ENCODE data around the gene ERAP2. TPM values are rescaled to one million over a fixed set of nuclear protein-coding genes. Genes with fewer than 3 reads are reported as not detected.

The ERAP2 gene
- total RNA-seq, 2 donors from 2014 or later, result 103 to 301 TPM

- Mint-ChIP-seq H3K9me3 (no peaks in the 10 kb centered on the region), H3K27me3 (no peaks in the 10 kb centered on the region), H3K27ac (peak overlapping the region; percentile 79 to 89), H3K4me1 (ENCODE audit: low read depth in 2 of 2) (peaks cover 57 to 64% of the 10 kb centered on the region in 2 donors), H3K4me3 (peak overlapping the region; percentile 86), H3K36me3 (peaks cover 69% of the 10 kb centered on the region)
- no peak for DNase-seq (ENCODE audit: low spot score)
- peak; percentile 74 to 83 for ATAC-seq
Observed at GRCh38 chr5:96885518-96886338, 9.4 kb downstream of the ERAP2 start.

- peaks cover 46 to 48% of the 10 kb centered on the region in 2 donors for H3K4me1 Mint-ChIP-seq (ENCODE audit: low read depth in 2 of 2)
- no peaks in the 10 kb centered on the region for H3K27me3 Mint-ChIP-seq
- H3K9me3 Mint-ChIP-seq, result no peaks in the 10 kb centered on the region
- H3K27ac Mint-ChIP-seq, result peak overlapping the region; percentile 97 to 99
- DNase-seq (ENCODE audit: low spot score) (no peak), ATAC-seq (peak; percentile 53 to 76)
- peak overlapping the region; percentile 24 for H3K4me3 Mint-ChIP-seq
- H3K36me3 Mint-ChIP-seq, result peaks cover 64% of the 10 kb centered on the region
Observed at GRCh38 chr5:96893342-96893741, 17.0 kb downstream of the ERAP2 start.

- Mint-ChIP-seq H3K27me3 (no peaks in the 10 kb centered on the region), H3K4me3 (peak overlapping the region; percentile 88), H3K9me3 (no peaks in the 10 kb centered on the region), H3K4me1 (ENCODE audit: low read depth in 2 of 2) (peaks cover 53 to 67% of the 10 kb centered on the region in 2 donors), H3K36me3 (peaks cover 72% of the 10 kb centered on the region), H3K27ac (peak overlapping the region; percentile 97 to 99)
- DNase-seq (ENCODE audit: low spot score) (no peak), ATAC-seq (peak; percentile 71 to 78)
Observed at GRCh38 chr5:96896276-96896675, 20.0 kb downstream of the ERAP2 start.

- peak; percentile 76 to 89 for ATAC-seq
- Mint-ChIP-seq H3K36me3 (peaks cover 77% of the 10 kb centered on the region), H3K27me3 (no peaks in the 10 kb centered on the region), H3K4me1 (ENCODE audit: low read depth in 2 of 2) (peaks cover 58 to 73% of the 10 kb centered on the region in 2 donors), H3K4me3 (peak overlapping the region; percentile 88), H3K9me3 (no peaks in the 10 kb centered on the region), H3K27ac (peak overlapping the region; percentile 97 to 99)
- DNase-seq (ENCODE audit: low spot score), result no peak
Observed at GRCh38 chr5:96896806-96897205, 20.5 kb downstream of the ERAP2 start.

GRCh38 chr5:96901384-96901783 lies 25.1 kb downstream of the ERAP2 start:
- no peaks in the 10 kb centered on the region for H3K27me3 Mint-ChIP-seq
- no peaks in the 10 kb centered on the region for H3K9me3 Mint-ChIP-seq
- peaks cover 44 to 62% of the 10 kb centered on the region in 2 donors for H3K4me1 Mint-ChIP-seq (ENCODE audit: low read depth in 2 of 2)
- H3K36me3 Mint-ChIP-seq, result peaks cover 70% of the 10 kb centered on the region
- DNase-seq (ENCODE audit: low spot score), result no peak
- no peak for ATAC-seq
- H3K27ac Mint-ChIP-seq, result peak overlapping the region; percentile 81 to 89
- H3K4me3 Mint-ChIP-seq, result peak overlapping the region; percentile 56

GRCh38 chr5:96901841-96902240 lies 25.5 kb downstream of the ERAP2 start:
- no peak overlapping the region for H3K4me3 Mint-ChIP-seq
- ATAC-seq, result no peak
- H3K27me3 Mint-ChIP-seq, result no peaks in the 10 kb centered on the region
- H3K36me3 Mint-ChIP-seq, result peaks cover 66% of the 10 kb centered on the region
- peaks cover 40 to 57% of the 10 kb centered on the region in 2 donors for H3K4me1 Mint-ChIP-seq (ENCODE audit: low read depth in 2 of 2)
- H3K9me3 Mint-ChIP-seq, result no peaks in the 10 kb centered on the region
- no peak for DNase-seq (ENCODE audit: low spot score)
- H3K27ac Mint-ChIP-seq, result peak overlapping the region; percentile 81 to 89

- Mint-ChIP-seq H3K27me3 (no peaks in the 10 kb centered on the region), H3K4me1 (ENCODE audit: low read depth in 2 of 2) (peaks cover 36 to 51% of the 10 kb centered on the region in 2 donors), H3K9me3 (no peaks in the 10 kb centered on the region), H3K4me3 (peak overlapping the region; percentile 73), H3K27ac (peak overlapping the region; percentile 81 to 83), H3K36me3 (peaks cover 60% of the 10 kb centered on the region)
- ATAC-seq, result no peak
- no peak for DNase-seq (ENCODE audit: low spot score)
Observed at GRCh38 chr5:96902876-96903275, 26.6 kb downstream of the ERAP2 start.

GRCh38 chr5:96903300-96903699 lies 27.0 kb downstream of the ERAP2 start:
- H3K27me3 Mint-ChIP-seq, result no peaks in the 10 kb centered on the region
- DNase-seq (ENCODE audit: low spot score) (no peak), ATAC-seq (peak; percentile 69 to 94)
- peaks cover 37 to 51% of the 10 kb centered on the region in 2 donors for H3K4me1 Mint-ChIP-seq (ENCODE audit: low read depth in 2 of 2)
- peaks cover 60% of the 10 kb centered on the region for H3K36me3 Mint-ChIP-seq
- no peaks in the 10 kb centered on the region for H3K9me3 Mint-ChIP-seq
- H3K4me3 Mint-ChIP-seq, result peak overlapping the region; percentile 73
- peak overlapping the region; percentile 81 to 83 for H3K27ac Mint-ChIP-seq

- ATAC-seq, result peak; percentile 67 to 69
- Mint-ChIP-seq H3K4me1 (ENCODE audit: low read depth in 2 of 2) (peaks cover 38 to 44% of the 10 kb centered on the region in 2 donors), H3K27me3 (no peaks in the 10 kb centered on the region), H3K36me3 (peaks cover 56% of the 10 kb centered on the region), H3K9me3 (no peaks in the 10 kb centered on the region), H3K4me3 (peak overlapping the region; percentile 66), H3K27ac (peak overlapping the region; percentile 79 to 81)
- no peak for DNase-seq (ENCODE audit: low spot score)
Observed at GRCh38 chr5:96904054-96904931, 28.0 kb downstream of the ERAP2 start.

- H3K27me3 Mint-ChIP-seq, result no peaks in the 10 kb centered on the region
- H3K36me3 Mint-ChIP-seq, result peaks cover 48% of the 10 kb centered on the region
- no peaks in the 10 kb centered on the region for H3K9me3 Mint-ChIP-seq
- H3K4me3 Mint-ChIP-seq, result no peak overlapping the region
- DNase-seq (ENCODE audit: low spot score) (no peak), ATAC-seq (no peak)
- H3K4me1 Mint-ChIP-seq (ENCODE audit: low read depth in 2 of 2), result peaks cover 36 to 37% of the 10 kb centered on the region in 2 donors
- no peak overlapping the region for H3K27ac Mint-ChIP-seq
Observed at GRCh38 chr5:96905864-96906263, 29.6 kb downstream of the ERAP2 start.

- ATAC-seq (no peak), DNase-seq (ENCODE audit: low spot score) (no peak)
- H3K4me3 Mint-ChIP-seq, result no peak overlapping the region
- H3K27me3 Mint-ChIP-seq, result no peaks in the 10 kb centered on the region
- peak overlapping the region in 1 of 2 donors; percentile 48 for H3K27ac Mint-ChIP-seq
- H3K9me3 Mint-ChIP-seq, result no peaks in the 10 kb centered on the region
- H3K36me3 Mint-ChIP-seq, result peaks cover 27% of the 10 kb centered on the region
- peaks cover 11 to 23% of the 10 kb centered on the region in 2 donors for H3K4me1 Mint-ChIP-seq (ENCODE audit: low read depth in 2 of 2)
Observed at GRCh38 chr5:96909003-96909402, 32.7 kb downstream of the ERAP2 start.

- no peak for ATAC-seq
- Mint-ChIP-seq H3K4me3 (no peak overlapping the region), H3K36me3 (peaks cover 27% of the 10 kb centered on the region), H3K9me3 (no peaks in the 10 kb centered on the region), H3K27me3 (no peaks in the 10 kb centered on the region), H3K4me1 (ENCODE audit: low read depth in 2 of 2) (peaks cover 11 to 23% of the 10 kb centered on the region in 2 donors), H3K27ac (peak overlapping the region in 1 of 2 donors; percentile 48)
- DNase-seq (ENCODE audit: low spot score), result no peak
Observed at GRCh38 chr5:96909435-96909834, 33.1 kb downstream of the ERAP2 start.

- no peak overlapping the region for H3K4me3 Mint-ChIP-seq
- no peaks in the 10 kb centered on the region for H3K9me3 Mint-ChIP-seq
- DNase-seq (ENCODE audit: low spot score) (no peak), ATAC-seq (no peak)
- no peaks in the 10 kb centered on the region for H3K27me3 Mint-ChIP-seq
- peaks cover 10 to 21% of the 10 kb centered on the region in 2 donors for H3K4me1 Mint-ChIP-seq (ENCODE audit: low read depth in 2 of 2)
- no peak overlapping the region for H3K27ac Mint-ChIP-seq
- H3K36me3 Mint-ChIP-seq, result peaks cover 24% of the 10 kb centered on the region
Observed at GRCh38 chr5:96911139-96911538, 34.8 kb downstream of the ERAP2 start.

Measured in natural killer cell treated with Interleukin-12 subunit alpha and Interleukin-12 subunit beta and Interleukin-15 and Interleukin-18, amount 100 ng/mL, for 72 hours (primary cell).